Neural progenitor cell (in vitro differentiated cells): ENCODE measurements around the gene PTPRN2.

Source experiments
- CTCF ChIP-seq: fragments of 200-600 bp; sonication (generic); IDR thresholded peaks from 2 replicates; pipeline ENCODE4 v1.5.1; 2017; ENCODE audit warnings: antibody characterized with exemption, mild to moderate bottlenecking
- EZH2 ChIP-seq: fragments of 200-600 bp; sonication (generic); IDR thresholded peaks from 2 replicates; pipeline ENCODE4 v1.6.1; 2017; ENCODE audit warnings: antibody characterized with exemption, mild to moderate bottlenecking, moderate library complexity
- EZH2phosphoT487 ChIP-seq: fragments of 200-600 bp; sonication (generic); IDR thresholded peaks from 2 replicates; pipeline ENCODE4 v1.6.1; 2017; ENCODE audit warnings: antibody characterized with exemption

DNA sequence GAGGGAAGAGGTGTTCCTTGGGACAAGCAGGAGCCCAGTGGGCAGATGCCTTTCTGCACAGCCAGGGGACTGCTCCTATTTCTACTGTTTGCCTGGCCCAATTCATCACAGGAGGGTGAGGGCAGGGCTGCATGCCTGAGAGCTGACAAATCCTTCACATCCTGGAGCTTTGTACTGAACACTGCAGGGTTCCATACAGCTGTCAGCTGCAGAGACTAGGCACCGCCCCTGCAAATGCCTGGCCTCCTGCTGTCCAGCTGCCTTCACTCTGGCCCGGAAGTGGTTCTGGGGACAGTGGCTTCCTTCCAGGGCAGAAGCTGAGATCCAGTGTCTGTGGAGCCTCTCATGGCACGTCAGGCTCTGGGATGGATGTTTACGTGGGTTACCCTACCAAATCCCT is 780.1 kb downstream of the PTPRN2 start:
- TF ChIP-seq CTCF (no peak), EZH2 (no peak), EZH2phosphoT487 (no peak)
